Endothelial cell of umbilical vein (primary cell): ENCODE results near the gene CTNS.

ENCODE experiments used
- CTCF ChIP-seq, 2 donors: IDR thresholded peaks; 1 replicate in 1 of 2; 2 replicates in 1 of 2; pipeline ENCODE4 v1.5.1; 2011; ENCODE audit warnings: low read length in 2 of 2, mild to moderate bottlenecking in 2 of 2, moderate library complexity in 2 of 2, control low read depth in 1 of 2, inconsistent platforms in 1 of 2, low read depth in 1 of 2; ENCODE audit not compliant: insufficient read depth in 1 of 2; ENCODE audit errors: extremely low read depth in 1 of 2
- EZH2 ChIP-seq: IDR thresholded peaks from 2 replicates; pipeline ENCODE4 v1.6.1; 2012; ENCODE audit warnings: borderline replicate concordance, low read depth, mild to moderate bottlenecking, moderate library complexity, low read length, inconsistent platforms; ENCODE audit not compliant: severe bottlenecking
- POLR2A ChIP-seq: IDR thresholded peaks from 2 replicates; pipeline ENCODE4 v1.6.1; 2012; ENCODE audit warnings: low read depth, mild to moderate bottlenecking, control low read depth, low read length
- TF ChIP-seq, protein P1 (sequence below): IDR thresholded peaks from 2 replicates; pipeline ENCODE4 v1.6.1; 2011; ENCODE audit not compliant: insufficient read depth, insufficient read length

GRCh38 chr17:3592216-3592860 is 44.2 kb upstream of the CTNS start:
- TF ChIP-seq EZH2 (no peak), CTCF (IDR thresholded peaks at IDR 0.05; ENCODE audit: extremely low read depth in 1 of 2, insufficient read depth in 1 of 2, low read depth in 1 of 2, low read length in 2 of 2) (no peak), POLR2A (no peak)
- TF ChIP-seq, protein P1, sequence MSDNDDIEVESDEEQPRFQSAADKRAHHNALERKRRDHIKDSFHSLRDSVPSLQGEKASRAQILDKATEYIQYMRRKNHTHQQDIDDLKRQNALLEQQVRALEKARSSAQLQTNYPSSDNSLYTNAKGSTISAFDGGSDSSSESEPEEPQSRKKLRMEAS, result no peak
